Hematopoietic multipotent progenitor cell treated with erythropoietin and hydrocortisone succinate and interleukin-3 and kit ligand, for 15 days (in vitro differentiated cells): Measurements from ENCODE around the gene CASP8.
"Not testable (repeated sequence)": the region's sequence is repeated elsewhere in the genome, so short reads cannot be mapped to it uniquely, and the experiment has no call there.

Source experiments
- DNase-seq: peaks from one replicate; pipeline ENCODE4 v3.0.0-alpha.2; 2015; ENCODE audit warnings: low spot score

CASP8 gene

DNA sequence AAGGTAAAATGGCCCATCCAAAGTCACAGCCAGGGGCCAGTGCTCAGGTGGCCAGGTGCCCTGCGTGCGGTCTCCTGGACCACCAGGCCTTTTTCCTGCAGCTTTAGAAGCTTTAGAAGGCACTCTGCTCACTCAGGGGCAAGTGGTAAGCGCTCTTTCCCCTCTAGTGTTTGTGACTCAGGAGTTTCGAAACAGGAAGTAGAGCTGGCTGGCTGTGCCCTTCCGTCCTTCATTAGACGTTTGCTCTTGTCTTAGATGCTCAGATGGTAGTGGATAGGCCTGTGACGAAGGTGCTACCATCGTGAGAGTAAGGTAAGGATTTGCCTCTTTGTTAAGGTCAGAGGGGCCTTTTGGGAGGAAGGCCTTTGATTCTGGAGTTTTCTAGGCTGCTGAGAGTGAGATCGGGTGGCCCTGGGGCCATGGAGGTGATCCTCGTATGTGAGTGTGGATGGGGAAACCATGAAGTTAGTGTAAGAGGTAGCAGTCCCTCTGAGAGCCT lies at the start of gene CASP8:
TSS of gene CASP8 (plus strand) at position 235 of the 499 bp plus-strand sequence. CDS start 5,951 bp downstream, outside the sequence.
- peak; percentile 66 for DNase-seq

GRCh38 chr2:201215963-201216362 lies 44.4 kb upstream of the CASP8 start:
- no peak for DNase-seq

- no peak for DNase-seq
These were observed 43.4 kb upstream of the CASP8 start for GRCh38 chr2:201216918-201217317.

GRCh38 chr2:201218780-201219179 lies 41.6 kb upstream of the CASP8 start:
- DNase-seq = no peak

GRCh38 chr2:201219328-201220096 lies 40.8 kb upstream of the CASP8 start:
- DNase-seq = no peak

GRCh38 chr2:201220102-201220570 lies 40.2 kb upstream of the CASP8 start:
- peak; percentile 43 for DNase-seq

DNA sequence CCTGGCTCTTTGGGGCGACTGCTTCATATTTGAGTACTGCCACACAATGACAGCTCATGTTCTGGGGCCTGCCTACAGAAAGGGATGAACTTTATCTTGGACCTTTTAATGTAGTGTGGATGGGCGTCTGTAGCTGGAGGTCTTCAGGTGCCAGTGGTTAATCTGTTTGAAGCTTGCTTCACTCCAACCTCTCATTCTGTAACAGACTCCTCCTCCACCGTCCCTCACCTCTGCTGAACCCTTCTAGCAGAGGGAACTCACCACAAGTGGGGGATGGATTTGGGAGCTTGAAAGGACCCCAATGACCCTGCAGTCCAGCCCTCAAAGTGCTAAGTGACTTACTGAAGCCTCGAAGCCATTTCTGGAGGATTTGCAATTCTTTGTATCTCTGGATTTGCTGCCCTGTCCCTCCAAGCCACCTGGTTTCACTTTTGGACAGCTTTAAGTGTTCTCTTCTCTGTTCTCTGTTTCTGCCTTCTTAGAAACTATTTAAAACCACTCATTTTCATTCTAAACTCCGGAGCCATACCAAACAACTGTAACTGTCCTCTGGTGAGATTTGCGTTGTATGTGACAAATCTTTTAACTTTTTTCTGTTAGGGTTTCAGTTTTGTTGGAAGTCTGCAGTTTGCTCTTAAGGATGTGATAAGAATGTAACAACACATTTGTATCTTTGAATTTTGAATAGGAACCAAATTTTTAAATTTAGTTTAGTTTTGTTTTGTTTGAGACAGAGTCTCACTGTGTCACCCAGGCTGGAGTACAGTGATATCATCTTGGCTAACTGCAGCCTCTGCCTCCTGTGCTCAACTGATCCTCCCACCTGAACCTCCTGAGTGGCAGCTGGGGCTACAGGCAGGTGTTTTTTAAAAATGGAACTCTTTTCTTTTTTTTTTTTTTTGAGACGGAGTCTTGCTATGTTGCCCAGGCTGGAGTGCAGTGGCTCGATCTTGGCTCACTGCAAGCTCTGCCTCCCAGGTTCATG lies 37.0 kb upstream of the CASP8 start:
- DNase-seq = no peak

DNA sequence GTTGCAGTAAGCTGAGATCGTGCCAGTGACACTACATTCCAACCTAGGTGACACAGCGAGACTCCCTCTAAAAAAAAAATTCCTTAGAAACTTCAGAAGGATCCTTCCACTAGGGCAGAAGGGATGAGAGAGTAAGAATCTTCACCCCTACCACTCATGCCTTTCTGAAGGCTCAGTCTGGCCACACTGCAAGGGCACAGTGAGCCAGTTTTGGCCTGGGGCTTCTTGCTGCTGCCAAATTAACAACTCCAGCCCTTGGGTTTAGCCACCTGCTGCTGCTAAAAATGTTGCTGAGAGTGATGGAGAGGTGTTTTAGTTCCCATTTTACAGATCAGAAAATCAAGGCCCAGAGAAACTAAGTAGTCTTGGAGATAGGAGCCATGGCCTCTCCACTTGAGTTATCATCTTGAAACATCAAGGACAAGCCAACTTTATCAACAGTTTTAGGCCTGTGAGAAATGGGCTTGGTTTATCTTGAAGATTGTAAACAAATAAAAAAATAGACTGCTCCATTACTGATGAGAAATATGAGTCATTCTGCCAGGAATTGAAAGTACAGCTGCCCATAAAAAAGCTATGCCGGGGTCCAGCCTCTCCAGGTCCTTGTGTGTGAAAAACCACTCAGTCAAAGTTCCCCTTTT lies 31.9 kb upstream of the CASP8 start:
- DNase-seq = no peak

GRCh38 chr2:201228912-201229290 lies 31.4 kb upstream of the CASP8 start:
- no peak for DNase-seq

GRCh38 chr2:201231781-201232466 lies 28.4 kb upstream of the CASP8 start:
- peak; percentile 96 for DNase-seq

GRCh38 chr2:201232467-201232815 lies 27.9 kb upstream of the CASP8 start:
- no peak for DNase-seq

- peak; percentile 89 for DNase-seq
These were observed 27.0 kb upstream of the CASP8 start for GRCh38 chr2:201233192-201233811.

GRCh38 chr2:201233812-201234662 lies 26.3 kb upstream of the CASP8 start:
- DNase-seq = no peak

DNA sequence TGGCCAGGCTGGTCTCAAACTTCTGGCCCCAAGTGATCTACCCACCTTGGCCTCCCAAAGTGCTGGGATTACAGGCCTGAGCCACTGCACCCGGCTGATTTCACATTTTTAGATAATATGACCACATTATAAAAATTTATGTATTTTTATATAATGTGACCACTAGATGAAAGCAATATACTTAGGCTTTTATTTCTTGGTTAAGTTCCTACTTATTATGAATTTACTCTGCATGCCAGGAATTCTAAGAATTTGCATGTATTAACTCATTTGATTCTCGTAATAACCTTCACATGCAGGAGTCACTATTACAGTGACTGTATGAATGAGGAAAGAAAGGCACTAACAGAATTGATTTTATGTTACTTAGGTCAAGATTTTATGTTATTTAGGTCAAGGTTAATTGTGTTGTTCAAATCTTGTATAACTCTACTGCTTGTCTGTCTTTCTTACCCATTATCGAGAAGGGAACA lies 25.6 kb upstream of the CASP8 start:
- DNase-seq = no peak

DNA sequence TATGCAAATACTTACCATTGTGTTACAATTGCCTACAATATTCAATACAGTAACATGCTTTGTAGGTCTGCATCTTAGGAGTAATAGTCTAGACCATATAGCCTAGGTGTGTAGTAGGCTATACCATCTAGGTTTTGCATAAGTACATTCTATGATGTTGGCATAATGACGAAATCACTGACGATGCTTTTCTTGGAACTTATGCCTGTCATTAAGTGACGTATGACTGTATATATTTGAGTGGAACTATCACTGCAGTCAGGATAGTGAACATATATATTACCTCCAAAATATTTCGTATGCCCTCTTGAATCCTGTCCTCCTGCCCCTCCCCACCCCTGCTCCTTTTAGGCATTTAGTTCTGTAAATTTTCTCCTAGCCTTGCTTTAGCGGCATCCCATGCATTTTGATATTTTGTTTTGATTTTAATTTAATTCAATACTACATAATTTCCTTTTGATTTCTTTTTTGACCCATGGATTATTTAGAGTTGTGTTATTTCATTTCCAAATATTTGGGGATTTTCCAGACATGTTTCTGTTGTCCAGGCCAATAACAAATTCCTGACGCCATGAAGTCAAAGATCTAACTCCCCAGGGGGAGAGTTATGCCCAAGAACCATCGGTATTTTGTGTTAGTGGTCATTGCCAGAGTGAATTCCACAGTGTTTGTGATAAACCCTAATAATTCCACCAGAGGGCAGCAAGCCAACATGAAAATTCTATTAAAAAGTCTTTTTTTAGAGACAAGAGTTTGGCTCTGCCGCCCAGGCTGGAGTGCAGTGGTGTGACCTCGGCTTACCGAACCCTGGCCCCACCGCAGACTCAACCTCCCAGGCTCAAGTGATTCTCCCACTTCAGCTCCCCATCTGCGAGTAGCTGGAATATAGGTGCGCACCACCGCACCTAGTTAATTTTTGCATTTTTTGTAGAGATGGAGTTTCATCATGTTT lies 24.2 kb upstream of the CASP8 start:
- DNase-seq = peak; percentile 84

- no peak for DNase-seq
These were observed 22.7 kb upstream of the CASP8 start for GRCh38 chr2:201237486-201238123.

DNA sequence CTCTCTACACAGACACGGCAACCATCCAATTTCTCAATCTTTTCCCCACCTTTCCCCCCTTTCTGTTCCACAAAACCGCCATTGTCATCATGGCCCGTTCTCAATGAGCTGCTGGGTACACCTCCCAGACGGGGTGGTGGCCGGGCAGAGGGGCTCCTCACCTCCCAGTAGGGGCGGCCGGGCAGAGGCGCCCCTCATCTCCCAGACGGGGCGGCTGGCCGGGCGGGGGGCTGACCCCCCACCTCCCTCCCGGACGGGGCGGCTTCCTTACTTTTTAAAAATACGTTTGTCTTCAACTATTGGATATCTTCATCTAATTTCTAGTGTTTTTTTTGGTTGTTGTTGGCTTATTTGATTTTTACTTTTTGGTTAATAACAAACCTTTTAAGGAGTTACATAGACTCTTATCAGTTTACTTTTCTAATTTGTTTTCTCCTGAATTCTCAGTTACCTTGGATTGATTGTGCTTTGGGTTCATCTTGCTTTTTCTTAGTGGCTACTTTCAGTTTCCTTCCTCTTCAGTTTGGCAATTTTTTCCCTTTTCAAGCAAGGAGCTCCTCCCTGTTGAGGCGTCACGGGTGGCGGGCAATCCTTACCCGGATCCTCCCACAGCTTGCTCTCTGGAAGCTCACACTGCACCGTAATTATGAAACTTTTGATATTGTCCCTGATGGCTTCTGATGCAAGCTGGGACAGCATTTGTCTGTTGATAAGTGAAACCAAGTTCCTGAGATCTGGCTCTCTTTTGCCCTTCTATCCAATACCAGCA lies 21.0 kb upstream of the CASP8 start:
- not testable (repeated sequence) for DNase-seq
